Stimulated activated CD8-positive, alpha-beta memory T cell treated with anti-CD3 and anti-CD28 coated beads, Interleukin-2, amount 100 ng/mL, for 48 hours (primary cell): ENCODE results near the gene C14orf132.

Source experiments
- DNase-seq, 2 donors: peaks; one replicate each; pipeline ENCODE4 v3.0.0-alpha.2; 2020; ENCODE audit warnings: low read depth in 2 of 2

Gene C14orf132

DNA sequence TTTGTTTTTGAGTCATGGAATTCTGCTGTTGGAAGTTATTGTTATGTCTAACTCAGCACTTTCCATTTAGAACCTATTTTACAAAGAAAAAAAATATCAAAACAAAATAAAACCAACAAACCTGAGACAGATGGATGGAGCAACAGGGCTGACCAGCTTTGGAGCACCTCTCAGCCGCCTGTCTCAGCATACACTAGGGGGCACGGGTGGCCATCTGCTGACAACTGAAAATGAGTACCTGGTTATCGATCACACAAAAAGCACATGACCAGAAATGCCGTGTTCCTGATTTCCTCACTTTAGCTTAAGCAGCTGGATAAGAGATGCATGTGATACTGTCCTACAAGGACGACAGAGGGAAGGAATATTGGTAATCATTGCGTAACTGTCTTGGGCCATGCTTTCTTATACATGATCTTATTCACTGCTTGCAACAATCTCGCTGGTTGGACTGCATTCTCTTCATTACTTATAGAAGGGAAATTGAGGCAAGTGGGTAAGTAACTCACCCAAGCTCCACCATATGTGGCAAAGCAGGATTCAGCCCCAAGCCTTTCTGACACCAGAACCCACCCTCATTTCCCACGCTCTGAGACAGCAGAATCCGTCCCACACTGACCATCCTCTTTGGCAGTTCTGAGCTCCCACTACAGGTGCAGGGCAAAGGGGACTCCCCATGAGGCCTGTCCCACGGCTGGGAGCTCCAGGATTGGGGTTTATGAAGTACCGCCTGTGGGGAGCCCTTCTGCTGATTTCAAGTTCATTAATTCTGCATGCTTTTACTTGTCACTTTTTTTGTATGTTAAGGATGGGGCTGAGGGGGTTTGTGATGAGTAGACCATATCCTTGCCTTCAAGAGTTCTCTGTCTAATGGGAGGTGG is 43.5 kb downstream of the C14orf132 start:
- DNase-seq: no peak

GRCh38 chr14:96083667-96084320 is 44.6 kb downstream of the C14orf132 start:
- DNase-seq: no peak

DNA sequence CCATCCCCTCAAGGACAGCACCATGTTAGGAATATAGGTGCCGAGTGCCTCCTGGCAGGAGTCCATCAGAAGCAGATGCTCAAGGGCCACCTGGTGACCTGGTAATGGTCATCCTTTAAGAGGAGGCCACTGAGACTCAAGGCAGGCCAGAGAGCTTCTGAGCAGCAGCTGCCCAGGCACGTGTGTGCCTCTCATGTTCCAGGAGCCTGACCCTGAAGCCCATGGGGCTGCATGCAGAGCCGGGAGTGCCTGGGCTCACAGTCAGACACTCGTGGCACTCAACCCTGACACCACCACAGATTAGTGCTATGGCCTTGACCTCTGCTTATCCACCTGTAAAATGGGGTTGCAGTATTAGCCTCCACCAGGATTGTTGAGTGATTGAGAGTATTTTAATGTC is 45.6 kb downstream of the C14orf132 start:
- no peak for DNase-seq

DNA sequence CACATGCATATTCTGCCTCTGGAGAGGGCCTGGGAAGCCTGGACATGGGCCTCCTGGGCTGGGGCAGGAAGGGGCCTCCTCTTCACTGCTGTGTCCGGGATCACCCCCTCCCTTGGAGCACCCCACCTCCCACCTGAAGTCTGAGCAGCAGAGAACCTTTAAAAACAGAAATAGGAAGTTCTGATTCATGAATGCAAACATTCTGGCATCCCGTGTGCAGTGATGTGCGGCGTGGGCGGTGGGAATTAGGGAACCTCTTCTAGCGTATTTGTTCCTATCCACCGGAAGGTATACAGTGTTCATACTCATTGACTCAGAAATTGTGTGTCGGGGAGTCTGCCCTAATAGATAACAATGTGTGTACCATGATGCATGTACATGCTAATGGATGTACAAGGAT is 46.2 kb downstream of the C14orf132 start:
- DNase-seq: no peak

DNA sequence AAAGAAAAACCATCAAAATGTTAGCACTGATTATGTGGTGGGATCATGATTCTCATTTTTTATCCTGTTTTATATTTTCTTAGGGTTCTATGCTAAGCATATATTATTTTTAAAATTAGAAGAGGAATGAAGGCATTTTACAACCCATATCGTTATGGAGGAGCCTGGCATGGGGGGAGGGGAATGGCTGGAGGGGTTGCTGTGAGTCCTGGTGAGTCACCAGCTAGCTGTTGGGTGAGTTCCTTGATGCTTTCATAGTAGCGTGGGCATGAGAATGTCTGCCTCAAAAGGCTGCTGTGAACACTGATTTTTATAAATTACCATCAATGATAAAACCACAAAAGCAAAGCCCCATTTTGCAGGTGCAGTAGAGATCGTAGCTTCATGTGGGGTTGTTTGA is 46.9 kb downstream of the C14orf132 start:
- no peak for DNase-seq

- no peak for DNase-seq
These were observed 47.5 kb downstream of the C14orf132 start for GRCh38 chr14:96086574-96087077.

GRCh38 chr14:96088074-96088473 is 48.9 kb downstream of the C14orf132 start:
- no peak for DNase-seq

- DNase-seq: no peak
These were observed 49.3 kb downstream of the C14orf132 start for GRCh38 chr14:96088481-96088880.

GRCh38 chr14:96088911-96089310 is 49.7 kb downstream of the C14orf132 start:
- DNase-seq: no peak

DNA sequence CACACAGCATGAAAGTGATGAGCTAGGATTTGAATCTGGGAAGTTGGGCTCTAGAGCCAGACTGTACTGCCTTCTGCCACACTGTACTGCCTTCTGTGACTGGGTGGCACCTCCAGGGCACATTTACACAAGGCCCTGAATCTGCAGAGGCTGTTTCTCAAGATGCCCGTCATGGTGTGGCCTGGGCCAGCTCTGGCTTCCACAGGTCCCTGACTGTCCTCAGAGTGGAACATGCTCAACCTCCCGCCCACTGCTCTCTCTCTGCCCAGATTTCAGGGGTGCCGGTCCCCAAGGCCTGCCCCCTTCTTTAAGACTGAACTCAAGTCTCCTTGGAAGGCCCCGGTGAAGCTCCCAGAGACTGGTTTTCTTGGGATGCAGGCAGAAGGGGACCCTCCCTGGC is 50.2 kb downstream of the C14orf132 start:
- no peak for DNase-seq

- no peak for DNase-seq
These were observed 51.4 kb downstream of the C14orf132 start for GRCh38 chr14:96090441-96091148.

DNA sequence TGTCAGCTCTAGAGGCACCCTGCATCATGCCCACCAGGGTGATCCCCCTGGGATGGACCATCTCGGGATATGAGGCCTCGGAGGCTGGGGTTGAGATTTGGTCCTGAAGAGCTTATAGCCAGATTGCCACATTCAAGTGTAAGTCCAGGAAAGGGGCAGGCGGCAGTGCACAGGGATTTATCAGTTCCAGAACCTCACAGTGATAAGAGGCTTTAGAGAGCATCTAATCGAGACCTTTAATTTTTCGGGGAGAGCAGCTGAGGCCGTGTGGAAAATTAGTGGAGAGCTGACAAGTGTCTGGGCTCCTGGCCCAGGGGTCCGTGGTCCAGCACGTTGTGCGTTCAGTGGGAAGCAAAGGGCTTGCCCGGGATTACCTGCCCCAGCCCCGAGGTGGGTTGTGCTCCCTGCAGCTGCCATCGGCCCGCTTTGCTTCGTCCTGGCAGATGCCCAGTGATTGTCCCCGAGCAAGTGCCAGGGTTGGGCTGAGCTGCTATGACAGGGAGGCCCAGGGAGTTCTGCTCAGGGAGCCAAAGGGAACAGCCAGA is 52.1 kb downstream of the C14orf132 start:
- DNase-seq: no peak

DNA sequence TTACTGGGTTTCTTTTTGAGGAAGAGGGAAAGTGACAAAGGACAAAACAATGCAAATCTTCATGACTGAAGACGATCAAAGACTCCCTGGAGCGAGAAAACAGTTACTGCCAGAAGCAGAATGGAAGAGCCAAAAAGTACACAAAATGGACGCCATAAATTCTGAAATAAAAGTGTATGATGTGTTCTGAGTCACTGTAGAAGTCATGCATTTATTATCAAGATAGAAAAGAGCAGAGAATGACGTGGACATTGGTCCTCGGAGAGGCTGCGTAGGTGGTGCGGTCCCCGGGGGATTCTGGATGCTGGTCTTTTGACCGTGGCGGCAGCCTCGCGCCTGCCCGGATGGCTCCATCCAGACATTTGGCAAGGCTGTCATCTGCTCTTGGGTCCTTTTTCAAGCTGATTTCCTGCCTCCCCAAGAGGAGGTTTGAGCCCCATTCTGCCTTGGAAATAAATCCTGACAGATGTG is 52.8 kb downstream of the C14orf132 start:
- DNase-seq: no peak

DNA sequence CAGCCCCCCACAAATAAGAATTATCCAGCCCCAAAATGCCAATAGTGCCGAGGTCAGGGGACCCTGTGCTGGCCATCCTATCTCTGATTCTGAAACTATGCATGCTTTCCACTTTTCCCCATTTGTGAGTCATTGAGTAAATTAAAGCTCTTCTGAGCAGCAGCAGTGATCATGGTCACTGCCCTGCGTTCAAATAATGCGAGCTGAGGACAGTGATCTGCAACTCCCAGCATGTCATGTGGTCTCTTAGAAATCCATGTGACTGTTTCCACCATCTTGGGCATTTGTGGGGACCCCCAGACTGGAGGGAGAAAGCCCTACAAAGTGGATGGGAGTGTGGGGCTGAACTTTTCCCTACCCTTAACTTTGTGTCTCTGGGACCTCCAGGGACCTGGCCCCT is 53.8 kb downstream of the C14orf132 start:
- DNase-seq: no peak

- no peak for DNase-seq
These were observed 55.0 kb downstream of the C14orf132 start for GRCh38 chr14:96094211-96094610.

DNA sequence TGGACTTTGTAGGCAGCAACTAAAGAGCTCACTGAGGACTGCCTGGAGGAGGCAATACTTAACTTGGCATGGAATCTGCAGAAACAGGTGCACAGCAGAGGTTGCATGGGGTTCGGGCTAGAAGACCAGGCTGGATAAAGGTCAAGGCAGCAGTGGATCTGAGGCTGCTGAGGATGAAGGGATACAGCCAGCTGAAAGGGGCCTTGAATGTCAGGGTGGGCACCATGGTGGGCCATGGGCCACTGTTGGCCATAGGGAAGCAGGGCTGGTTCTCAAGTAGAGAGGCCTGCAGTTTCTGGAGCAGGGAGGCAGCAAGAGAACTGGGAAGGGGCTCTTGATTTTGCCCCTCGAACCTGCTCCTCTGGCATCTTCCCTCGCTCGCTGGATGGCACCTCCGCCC is 55.5 kb downstream of the C14orf132 start:
- no peak for DNase-seq

GRCh38 chr14:96095058-96095457 is 55.9 kb downstream of the C14orf132 start:
- no peak for DNase-seq

GRCh38 chr14:96095581-96096476 is 56.7 kb downstream of the C14orf132 start:
- no peak for DNase-seq

DNA sequence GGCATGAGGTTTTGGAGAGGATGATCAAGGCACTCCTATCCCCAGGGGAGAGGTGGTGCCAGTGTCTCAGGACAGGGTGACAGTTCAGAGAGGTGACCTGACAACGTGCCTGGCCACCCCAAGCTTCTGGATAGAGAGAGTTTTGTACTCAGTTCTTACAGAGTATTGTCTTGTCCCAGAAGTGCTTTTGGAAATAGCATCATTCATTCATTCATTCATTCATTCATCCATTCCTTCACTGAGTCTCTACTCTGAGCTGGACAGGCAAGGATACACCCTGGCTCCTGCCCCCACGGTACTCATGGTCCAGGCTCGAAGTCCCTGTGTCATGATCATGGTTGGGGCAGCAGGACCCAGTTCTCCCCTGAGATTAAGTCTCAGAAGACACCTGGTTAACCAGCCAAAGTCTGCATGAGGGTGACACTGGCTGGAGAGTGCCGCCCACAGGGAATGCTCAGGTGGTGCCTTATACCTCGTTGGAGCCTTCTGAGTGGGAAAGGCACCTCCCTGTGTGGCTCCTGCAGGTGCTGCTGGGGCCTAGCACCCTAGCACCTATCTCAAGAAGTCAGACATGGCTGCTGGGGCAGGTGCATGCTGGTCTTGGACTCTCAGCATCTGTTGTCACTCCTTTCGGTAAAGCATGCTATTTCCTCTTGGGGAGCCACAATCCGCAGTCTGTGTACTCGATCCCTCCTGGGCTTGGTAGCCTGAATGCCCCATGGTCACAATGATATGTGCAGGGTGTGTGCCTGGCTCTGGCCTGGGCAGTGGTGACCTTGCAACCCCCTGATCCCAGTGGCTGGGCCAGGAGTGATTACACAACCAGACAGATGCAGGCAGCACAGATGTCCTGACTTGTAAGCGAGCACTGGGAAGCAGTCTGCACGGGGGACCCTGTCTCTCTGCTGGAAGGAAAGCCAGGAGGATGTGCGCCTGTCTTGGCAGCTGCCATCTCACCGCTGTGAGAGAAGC is 57.8 kb downstream of the C14orf132 start:
- no peak for DNase-seq

DNA sequence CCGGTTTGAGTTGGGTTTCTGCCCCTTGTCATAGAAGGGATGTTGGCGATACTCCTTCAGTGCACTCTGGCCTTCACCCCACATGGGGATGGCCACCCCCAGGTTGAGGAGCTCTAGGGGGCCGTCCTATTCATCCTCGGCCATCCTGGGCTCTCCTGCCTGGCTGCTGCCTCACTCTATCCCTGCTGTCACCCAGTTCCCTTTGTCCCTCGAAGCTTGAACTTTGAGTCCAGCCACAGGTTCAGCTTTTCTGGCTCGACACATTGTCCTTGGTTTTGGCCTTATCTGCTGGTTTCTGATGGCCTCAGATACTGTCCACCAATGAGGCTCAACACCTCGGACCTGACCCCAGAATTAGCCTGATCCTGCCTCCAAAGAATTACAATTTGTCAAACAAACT is 58.6 kb downstream of the C14orf132 start:
- DNase-seq: no peak
